Measurements from ENCODE around the gene ATP5F1E. TPM values are rescaled to one million over a fixed set of nuclear protein-coding genes. Genes with fewer than 3 reads are reported as not detected.
A peak's percentile ranks its signal among the peaks of the same experiment; 100 is the strongest.

The ATP5F1E gene
- total and polyA plus RNA-seq, 7 donors, result 57.1 to 88.5 (median 72.1) TPM

DNA sequence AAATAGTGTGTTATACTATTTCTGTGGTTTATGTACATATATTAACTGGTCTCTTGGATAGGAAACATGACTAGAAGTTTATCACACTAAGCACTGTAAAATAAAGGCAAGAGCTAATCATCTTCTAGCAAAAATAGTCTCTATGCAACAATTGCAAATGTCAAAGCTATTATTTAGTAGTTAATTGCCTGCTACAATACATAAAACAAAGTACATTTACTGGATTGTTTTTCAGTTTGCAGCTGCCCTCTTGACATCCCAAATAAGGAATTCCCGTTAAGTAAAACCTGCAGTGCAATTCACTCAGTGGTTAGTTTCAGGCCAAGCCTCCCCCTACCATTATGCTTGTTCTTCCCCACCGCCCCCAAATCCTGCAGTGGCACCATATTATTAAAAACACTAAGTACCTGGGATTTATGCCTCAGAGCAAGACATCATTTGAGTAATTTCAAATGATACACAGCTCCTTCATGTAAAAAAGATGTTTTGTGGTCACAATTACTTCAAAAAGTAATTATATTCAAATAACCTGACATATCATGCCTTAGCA is 1.6 kb upstream of the ATP5F1E start:
- no peaks in the 10 kb centered on the region for H3K9me3 ChIP-seq
- no peak overlapping the region for H3K27ac ChIP-seq
- peaks cover 31% of the 10 kb centered on the region for H3K4me1 ChIP-seq
- ATAC-seq (no peak), DNase-seq (no peak)
- TF ChIP-seq, protein P1, sequence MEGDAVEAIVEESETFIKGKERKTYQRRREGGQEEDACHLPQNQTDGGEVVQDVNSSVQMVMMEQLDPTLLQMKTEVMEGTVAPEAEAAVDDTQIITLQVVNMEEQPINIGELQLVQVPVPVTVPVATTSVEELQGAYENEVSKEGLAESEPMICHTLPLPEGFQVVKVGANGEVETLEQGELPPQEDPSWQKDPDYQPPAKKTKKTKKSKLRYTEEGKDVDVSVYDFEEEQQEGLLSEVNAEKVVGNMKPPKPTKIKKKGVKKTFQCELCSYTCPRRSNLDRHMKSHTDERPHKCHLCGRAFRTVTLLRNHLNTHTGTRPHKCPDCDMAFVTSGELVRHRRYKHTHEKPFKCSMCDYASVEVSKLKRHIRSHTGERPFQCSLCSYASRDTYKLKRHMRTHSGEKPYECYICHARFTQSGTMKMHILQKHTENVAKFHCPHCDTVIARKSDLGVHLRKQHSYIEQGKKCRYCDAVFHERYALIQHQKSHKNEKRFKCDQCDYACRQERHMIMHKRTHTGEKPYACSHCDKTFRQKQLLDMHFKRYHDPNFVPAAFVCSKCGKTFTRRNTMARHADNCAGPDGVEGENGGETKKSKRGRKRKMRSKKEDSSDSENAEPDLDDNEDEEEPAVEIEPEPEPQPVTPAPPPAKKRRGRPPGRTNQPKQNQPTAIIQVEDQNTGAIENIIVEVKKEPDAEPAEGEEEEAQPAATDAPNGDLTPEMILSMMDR (IDR thresholded peaks at IDR 0.05), result no peak
- peaks cover 18 to 76% of the 10 kb centered on the region in 2 donors for H3K36me3 ChIP-seq (ENCODE audit: insufficient read depth in 1 of 2, low read depth in 1 of 2)
- 85 to 93% (median 86%) methylated on average over 2 of the region's 2 CpGs for WGBS, 3 donors
- intact Hi-C loops (cut with DNase I), result loop anchor here (5.0 kb wide), 3 partner anchors 51 to 381 kb away; partner anchors contain the start of genes NELFCD (in 1 of the 2) and STX16 (in 1 of the 2)
- H3K27me3 ChIP-seq (ENCODE audit: insufficient read depth in 3 of 3, low read length in 2 of 3), result no peaks in the 10 kb centered on the region
- no peak overlapping the region for H3K4me3 ChIP-seq

DNA sequence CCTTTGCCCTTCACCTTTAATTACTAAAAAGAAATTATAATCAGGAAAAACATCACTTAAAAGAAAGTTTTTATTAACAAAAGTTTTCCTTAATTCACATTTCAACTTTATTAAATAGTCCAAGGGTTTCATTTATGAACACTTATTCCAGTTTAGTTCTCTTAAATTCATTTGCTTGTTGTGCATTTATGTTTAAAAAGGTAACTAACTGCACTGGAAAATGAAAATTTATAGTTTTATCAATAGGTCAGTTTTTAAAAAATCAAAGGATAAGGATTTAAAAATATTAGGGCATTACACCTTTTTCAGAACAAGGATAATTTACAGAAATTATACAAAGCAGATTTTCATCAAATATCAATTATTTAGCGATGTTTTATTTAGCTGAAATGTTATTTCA is 958 bp upstream of the ATP5F1E start:
- TF ChIP-seq, protein P1 (IDR thresholded peaks at IDR 0.05), result no peak
- no peak for DNase-seq
- intact Hi-C loops (cut with DNase I), result loop anchor here (5.0 kb wide), 3 partner anchors 51 to 381 kb away; partner anchors contain the start of genes NELFCD (in 1 of the 2) and STX16 (in 1 of the 2)

DNA sequence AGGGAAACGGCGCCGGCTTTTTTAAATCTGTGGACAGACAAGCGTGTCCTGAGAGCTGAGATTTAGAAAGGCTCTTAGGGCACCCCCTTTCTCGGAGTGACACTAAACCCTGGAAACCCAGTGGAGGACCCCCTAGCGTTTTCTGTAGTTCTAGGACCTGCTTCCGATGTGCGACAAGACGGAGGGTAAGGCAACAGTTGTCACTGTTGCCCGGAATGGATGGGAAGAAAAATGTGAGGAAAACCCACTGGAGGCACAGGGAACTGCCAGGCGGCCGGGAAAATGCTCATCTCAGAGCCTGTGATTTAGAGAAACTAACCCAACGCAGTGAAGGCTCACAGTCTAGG is 551 bp upstream of the ATP5F1E start:
- Histone ChIP-seq H3K27ac (peak overlapping the region; percentile 92), H3K4me3 (peak overlapping the region; percentile 89), H3K4me1 (peaks cover 37% of the 10 kb centered on the region), H3K9me3 (no peaks in the 10 kb centered on the region), H3K27me3 (ENCODE audit: insufficient read depth in 3 of 3, low read length in 2 of 3) (no peaks in the 10 kb centered on the region), H3K36me3 (ENCODE audit: insufficient read depth in 1 of 2, low read depth in 1 of 2) (peaks cover 18 to 77% of the 10 kb centered on the region in 2 donors)
- intact Hi-C loops (cut with DNase I), result loop anchor here (5.0 kb wide), 3 partner anchors 50 to 380 kb away; partner anchors contain the start of genes NELFCD (in 1 of the 2) and STX16 (in 1 of the 2)
- TF ChIP-seq, protein P1 (IDR thresholded peaks at IDR 0.05), result peak; percentile 11
- DNase-seq (no peak), ATAC-seq (peak in 3 of 4 donors; percentile 7 to 31 (median 7))
- WGBS, 3 donors, result 1 to 4% (median 2%) methylated on average over 13 of the region's 13 CpGs

More for the DNA sequence above, 958 bp upstream of the ATP5F1E start:
- WGBS, 3 donors, result 94 to 99% (median 96%) methylated on average over 1 of the region's 1 CpG
- ATAC-seq, result no peak
- peaks cover 18 to 78% of the 10 kb centered on the region in 2 donors for H3K36me3 ChIP-seq (ENCODE audit: insufficient read depth in 1 of 2, low read depth in 1 of 2)
- H3K4me1 ChIP-seq, result peaks cover 37% of the 10 kb centered on the region
- H3K27ac ChIP-seq, result peak overlapping the region; percentile 92
- H3K9me3 ChIP-seq, result no peaks in the 10 kb centered on the region
- peak overlapping the region; percentile 89 for H3K4me3 ChIP-seq
- H3K27me3 ChIP-seq (ENCODE audit: insufficient read depth in 3 of 3, low read length in 2 of 3), result no peaks in the 10 kb centered on the region

DNA sequence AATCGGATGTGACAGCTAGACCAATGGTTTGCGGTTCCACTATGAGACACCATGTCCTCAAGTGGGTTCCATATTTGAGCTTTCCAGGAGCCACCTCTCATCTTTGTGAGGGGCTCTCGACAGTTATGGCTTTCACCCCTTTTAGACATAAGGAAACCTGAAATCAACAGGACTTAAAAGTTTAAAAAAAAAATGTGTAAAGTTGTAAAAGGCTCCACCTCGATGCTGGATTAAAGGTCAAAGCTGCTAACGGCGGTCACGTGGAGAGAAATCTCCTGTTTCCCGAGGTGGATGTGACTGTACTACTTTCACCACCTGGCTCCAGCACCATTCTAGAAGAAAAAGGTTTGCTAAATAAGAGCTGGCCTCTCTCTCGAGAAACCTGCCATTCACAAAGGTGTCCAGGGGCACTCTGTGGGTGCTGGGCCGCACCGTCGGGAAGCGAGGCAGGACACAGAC is 542 bp downstream of the ATP5F1E start:
- DNase-seq (no peak), ATAC-seq (no peak)
- peak overlapping the region; percentile 89 for H3K4me3 ChIP-seq
- peaks cover 37% of the 10 kb centered on the region for H3K4me1 ChIP-seq
- H3K36me3 ChIP-seq (ENCODE audit: insufficient read depth in 1 of 2, low read depth in 1 of 2), result peaks cover 16 to 77% of the 10 kb centered on the region in 2 donors
- TF ChIP-seq, protein P1 (IDR thresholded peaks at IDR 0.05), result no peak
- H3K27ac ChIP-seq, result peak overlapping the region; percentile 92
- 12 to 16% (median 15%) methylated on average over 13 of the region's 13 CpGs for WGBS, 3 donors
- no peaks in the 10 kb centered on the region for H3K27me3 ChIP-seq (ENCODE audit: insufficient read depth in 3 of 3, low read length in 2 of 3)
- no peaks in the 10 kb centered on the region for H3K9me3 ChIP-seq
- intact Hi-C loops (cut with DNase I), result loop anchor here (5.0 kb wide), 3 partner anchors 49 to 379 kb away; partner anchors contain the start of genes NELFCD (in 1 of the 2) and STX16 (in 1 of the 2)

All from psoas muscle (tissue), 8 donors.